ENCODE measurements around the gene LAD1. TPM values are rescaled to one million over a fixed set of nuclear protein-coding genes. Genes with fewer than 3 reads are reported as not detected.

The LAD1 gene
- total RNA-seq, 1 experiment from 2014 or later, result 30.1 TPM

- H2BK12ac ChIP-seq (ENCODE audit: insufficient read length, low read depth, low read length), result no peak overlapping the region
- H3K9ac ChIP-seq (ENCODE audit: extremely low read depth, insufficient read length, low read length), result no peak overlapping the region
Observed at GRCh38 chr1:201385299-201385891, 13.7 kb downstream of the LAD1 start.

More at GRCh38 chr1:201385299-201385891, 13.7 kb downstream of the LAD1 start:
- Mint-ChIP-seq H3K27ac (no peak overlapping the region; a peak in 1 of 7 replicates), H3K4me3 (no peak overlapping the region), H3K9me3 (no peaks in the 10 kb centered on the region), H3K27me3 (ENCODE audit: low read depth) (no peaks in the 10 kb centered on the region), H3K4me1 (peaks cover 7 to 10% of the 10 kb centered on the region in 2 experiments; a peak in 3 of 4 replicates), H3K36me3 (ENCODE audit: insufficient read depth in 1 of 3, low read depth in 3 of 3) (peaks cover 2 to 32% (median 11%) of the 10 kb centered on the region in 3 experiments; a peak in 5 of 7 replicates)
- H3K23ac ChIP-seq (ENCODE audit: insufficient read length, low read depth, low read length), result no peak overlapping the region
- H2AFZ ChIP-seq (ENCODE audit: low read length), result no peak overlapping the region
- no peak overlapping the region for H2BK15ac ChIP-seq (ENCODE audit: low read depth, low read length)
- H3K56ac ChIP-seq (ENCODE audit: insufficient read length, low read depth, low read length), result no peak overlapping the region
- H2BK120ac ChIP-seq (ENCODE audit: low read depth, low read length, poor library complexity, severe bottlenecking), result no peak overlapping the region
- no peak overlapping the region for H4K5ac ChIP-seq (ENCODE audit: insufficient read length, low read depth, low read length)
- H4K20me1 ChIP-seq (ENCODE audit: control insufficient read depth, insufficient read depth, insufficient read length), result no peaks in the 10 kb centered on the region
- no peak overlapping the region for H3K14ac ChIP-seq (ENCODE audit: insufficient read depth, low read length)
- H2AK5ac ChIP-seq (ENCODE audit: insufficient read length, low read length), result no peak overlapping the region
- H3K18ac ChIP-seq (ENCODE audit: insufficient read length, low read depth, low read length), result no peak overlapping the region
- TF ChIP-seq CTCF (conservative IDR thresholded peaks at IDR 0.05), result peak; percentile 95
- H2BK5ac ChIP-seq (ENCODE audit: insufficient read length, low read length), result no peak overlapping the region
- DNase-seq, result peak; percentile 84
- H3K4me1 ChIP-seq (ENCODE audit: insufficient read depth, low read length), result no peaks in the 10 kb centered on the region
- no CpG with 5 or more reads among the region's 8 CpGs for WGBS (ENCODE audit: extremely low coverage, insufficient read length, low lambda C conversion rate)
- H2BK20ac ChIP-seq (ENCODE audit: low read depth, low read length, poor library complexity, severe bottlenecking), result no peak overlapping the region
- H3K27me3 ChIP-seq (ENCODE audit: insufficient read depth, low read length), result no peaks in the 10 kb centered on the region
- H3K4ac ChIP-seq (ENCODE audit: low read depth, low read length), result no peak overlapping the region
- no peak overlapping the region for H3K4me2 ChIP-seq (ENCODE audit: insufficient read depth, insufficient read length, low read length)
- no peak overlapping the region for H4K91ac ChIP-seq (ENCODE audit: insufficient read length, low read depth, low read length)
- no peaks in the 10 kb centered on the region for H3K23me2 ChIP-seq (ENCODE audit: insufficient read length, low read depth, low read length, poor library complexity, severe bottlenecking)
- no peaks in the 10 kb centered on the region for H3K9me3 ChIP-seq (ENCODE audit: control insufficient read depth, low read depth, low read length)
- no peak overlapping the region for H3T11ph ChIP-seq (ENCODE audit: low read length)
- no peak overlapping the region for H4K8ac ChIP-seq (replicated peaks; ENCODE audit: insufficient read length, low read depth, low read length)
- H3K79me1 ChIP-seq (ENCODE audit: insufficient read depth, low read depth, low read length, poor library complexity, severe bottlenecking), result no peaks in the 10 kb centered on the region
- H3K79me2 ChIP-seq (ENCODE audit: insufficient read depth, low read length), result no peaks in the 10 kb centered on the region
- H3K27ac ChIP-seq (ENCODE audit: insufficient read length, low read depth, low read length), result no peak overlapping the region
